GM19238 (cell line): ENCODE data around the gene AP2M1.

Source experiments
- DNase-seq: peaks from one replicate; pipeline ENCODE4 v3.0.0; 2011; ENCODE audit warnings: low spot score; ENCODE audit not compliant: insufficient read length

The AP2M1 gene

GRCh38 chr3:184178521-184179138 lies 4.0 kb downstream of the AP2M1 start:
- no peak for DNase-seq

DNA sequence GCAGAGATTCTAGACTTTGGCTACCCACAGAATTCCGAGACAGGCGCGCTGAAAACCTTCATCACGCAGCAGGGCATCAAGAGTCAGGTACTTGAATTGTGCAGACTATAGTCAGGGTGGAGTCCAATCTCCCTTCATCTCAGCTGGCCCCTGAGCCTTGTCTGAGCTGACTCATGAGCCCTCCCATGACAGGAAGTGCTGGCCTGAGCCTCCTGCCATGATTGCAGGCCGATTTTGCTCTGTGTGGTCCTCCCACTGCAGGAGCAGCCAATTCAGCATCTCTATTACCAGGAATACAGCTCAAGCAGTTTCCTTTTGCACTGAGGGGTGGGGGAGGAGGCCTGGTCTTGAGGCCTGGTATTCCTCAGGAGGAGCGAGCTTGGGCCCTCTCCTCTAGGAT lies 5.5 kb downstream of the AP2M1 start:
- no peak for DNase-seq

DNA sequence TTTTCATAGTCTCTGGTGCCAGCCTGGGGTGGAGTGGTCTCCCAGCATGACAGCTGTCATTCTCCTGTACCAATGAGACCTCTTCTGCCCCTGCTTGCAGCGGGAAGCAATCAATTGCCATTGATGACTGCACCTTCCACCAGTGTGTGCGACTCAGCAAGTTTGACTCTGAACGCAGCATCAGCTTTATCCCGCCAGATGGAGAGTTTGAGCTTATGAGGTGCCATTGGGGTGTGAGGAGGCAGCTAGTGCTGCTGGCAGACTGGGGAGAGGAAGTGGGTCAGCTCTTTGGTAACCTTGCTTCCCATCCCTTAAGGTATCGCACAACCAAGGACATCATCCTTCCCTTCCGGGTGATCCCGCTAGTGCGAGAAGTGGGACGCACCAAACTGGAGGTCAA lies 6.9 kb downstream of the AP2M1 start:
- DNase-seq: no peak

- DNase-seq: no peak
Observed at GRCh38 chr3:184183679-184184078, 9.0 kb downstream of the AP2M1 start.

- DNase-seq: no peak
Observed at GRCh38 chr3:184184546-184185230, 10.0 kb downstream of the AP2M1 start.

GRCh38 chr3:184185461-184186183 lies 11.0 kb downstream of the AP2M1 start:
- peak; percentile 97 for DNase-seq

- no peak for DNase-seq
Observed at GRCh38 chr3:184186184-184186901, 11.7 kb downstream of the AP2M1 start, which contains the start of gene ABCF3. TSS of gene ABCF3 (plus strand) at chr3:184186199. CDS start at chr3:184186208, 9 bp downstream.

- DNase-seq: no peak
Observed at GRCh38 chr3:184186902-184187207, 12.2 kb downstream of the AP2M1 start.

DNA sequence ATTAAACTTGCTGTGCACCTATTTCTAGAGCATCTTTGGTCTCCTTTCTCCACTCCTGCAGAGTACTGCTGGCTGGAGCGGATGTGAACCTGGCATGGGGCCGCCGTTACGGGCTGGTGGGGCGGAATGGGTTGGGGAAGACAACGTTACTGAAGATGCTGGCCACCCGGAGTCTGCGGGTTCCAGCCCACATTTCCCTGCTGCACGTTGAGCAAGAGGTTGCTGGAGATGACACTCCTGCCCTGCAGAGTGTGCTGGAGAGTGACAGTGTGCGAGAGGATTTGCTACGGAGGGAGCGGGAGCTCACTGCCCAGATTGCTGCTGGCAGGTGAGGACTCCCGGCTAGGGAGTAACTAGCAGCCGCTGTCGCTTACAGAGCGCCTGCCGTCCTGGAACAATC lies 13.4 kb downstream of the AP2M1 start:
- DNase-seq: no peak

- no peak for DNase-seq
Observed at GRCh38 chr3:184189421-184189820, 14.8 kb downstream of the AP2M1 start.

DNA sequence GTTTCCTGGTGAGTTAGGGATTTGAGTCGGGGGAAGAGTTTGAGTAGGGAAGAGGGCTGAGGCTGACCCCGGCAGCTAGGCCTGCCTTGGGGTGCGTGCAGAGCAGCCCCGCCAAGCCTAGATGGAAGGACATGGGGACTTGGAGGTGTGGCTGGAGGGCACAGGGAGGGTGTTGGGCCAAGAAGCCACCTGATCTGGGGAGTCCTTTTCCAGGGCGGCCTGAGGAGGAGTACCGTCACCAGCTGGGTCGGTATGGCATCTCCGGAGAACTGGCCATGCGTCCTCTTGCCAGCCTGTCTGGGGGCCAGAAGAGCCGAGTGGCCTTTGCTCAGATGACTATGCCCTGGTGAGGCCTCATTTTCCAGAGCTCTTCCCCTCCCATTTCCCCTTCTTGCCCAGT lies 18.2 kb downstream of the AP2M1 start:
- no peak for DNase-seq

DNA sequence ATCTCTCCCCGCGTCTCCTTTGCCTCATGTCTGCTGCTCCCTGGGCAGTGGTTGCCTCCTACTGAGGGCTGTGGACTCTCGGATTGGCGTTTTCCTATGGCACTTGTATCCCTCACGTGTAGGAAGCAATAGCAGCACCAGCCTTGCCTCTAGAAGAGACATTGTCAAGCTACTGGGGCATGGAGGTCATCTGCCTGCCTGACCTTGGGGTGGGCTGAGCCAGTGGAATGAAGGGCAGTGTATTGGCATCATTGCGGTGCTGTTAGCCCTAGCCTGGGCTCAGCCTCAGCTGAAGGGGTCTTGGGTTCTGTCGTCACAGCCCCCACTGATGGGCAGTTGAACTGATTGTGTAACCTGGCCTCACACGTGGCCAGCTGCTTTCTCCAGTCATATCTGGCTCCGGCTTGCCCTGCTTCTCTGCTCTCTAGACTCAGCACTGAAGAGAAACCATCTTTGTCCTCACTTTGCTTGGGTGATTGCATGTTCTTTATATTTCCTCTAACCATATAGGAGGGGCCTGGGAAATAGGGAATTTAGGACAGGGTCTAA lies 19.4 kb downstream of the AP2M1 start:
- no peak for DNase-seq

DNA sequence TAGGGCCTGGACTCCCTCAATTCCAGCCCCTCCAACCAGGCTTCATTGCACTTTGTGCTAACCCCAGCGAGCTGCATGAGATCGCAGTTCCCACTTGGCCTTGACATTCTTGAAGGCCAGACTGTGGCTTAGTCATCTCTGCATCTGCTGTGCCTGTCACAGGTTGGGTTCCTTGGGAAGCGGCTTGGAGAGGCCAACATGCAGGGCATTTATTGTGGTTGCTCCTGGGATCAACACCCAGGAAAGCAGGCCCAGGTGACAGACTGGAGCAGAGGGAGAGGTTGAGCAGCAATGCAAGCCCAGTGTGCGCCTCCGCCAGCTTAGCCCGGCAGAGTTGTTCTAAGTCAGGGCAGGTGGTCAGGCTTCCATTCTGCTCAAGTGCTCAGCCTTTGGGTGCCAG lies 21.9 kb downstream of the AP2M1 start:
- DNase-seq: no peak

- DNase-seq: no peak
Observed at GRCh38 chr3:184198509-184198908, 23.9 kb downstream of the AP2M1 start.

- DNase-seq: no peak
Observed at GRCh38 chr3:184200825-184201224, 26.2 kb downstream of the AP2M1 start.

DNA sequence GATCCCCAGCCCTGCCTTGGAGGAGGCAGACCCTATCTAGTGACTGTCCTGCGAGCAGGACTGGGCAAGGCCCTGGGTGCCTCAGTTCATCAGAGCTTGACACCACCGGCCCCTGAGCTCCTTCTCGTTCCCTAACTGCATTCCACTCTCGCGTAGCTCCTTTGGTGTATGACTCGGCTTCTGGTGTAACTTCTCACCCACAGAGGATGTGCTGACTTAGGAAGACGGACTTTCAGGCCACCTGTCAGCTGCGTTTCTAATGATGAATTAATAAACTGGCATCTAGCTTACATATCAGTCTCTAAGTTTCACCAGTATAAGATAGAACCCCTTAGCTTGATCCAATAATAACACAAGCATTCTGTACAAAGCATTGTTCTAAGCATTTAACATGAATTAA lies 28.9 kb downstream of the AP2M1 start:
- no peak for DNase-seq

DNA sequence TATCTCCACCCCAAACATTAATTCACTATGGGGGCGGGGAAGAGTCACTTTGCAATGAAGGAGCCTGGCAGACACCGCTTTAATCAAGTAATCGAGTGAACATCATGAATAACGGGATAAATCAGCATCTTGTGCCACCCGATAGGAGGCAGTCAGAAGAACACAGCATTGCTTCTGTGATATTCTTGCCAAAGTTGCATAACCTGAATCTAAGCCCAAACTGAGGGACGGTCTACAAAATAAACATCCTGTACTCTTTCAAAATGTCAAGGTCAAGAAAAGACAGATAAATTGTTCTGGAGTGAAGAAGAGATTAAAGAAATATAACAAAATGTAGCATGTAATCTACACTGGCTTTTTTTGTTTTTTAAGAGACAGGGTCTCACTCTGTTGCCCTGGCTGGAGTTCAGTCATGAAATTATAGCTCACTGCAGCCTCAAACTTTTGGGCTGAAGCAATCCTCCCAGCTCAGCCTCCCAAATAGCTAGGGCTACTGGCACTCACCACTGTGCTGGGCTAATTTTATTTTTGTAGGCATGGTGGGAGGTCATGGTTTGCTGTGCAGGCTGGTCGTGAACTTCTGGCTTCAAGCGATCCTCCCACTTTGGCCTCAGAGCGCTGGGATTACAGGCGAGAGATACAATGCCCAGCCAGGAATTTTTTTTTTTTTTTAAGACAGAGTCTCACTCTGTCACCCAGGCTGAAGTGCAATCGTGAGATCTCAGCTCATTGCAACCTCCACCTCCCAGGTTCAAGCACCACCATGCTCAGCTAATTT lies 34.7 kb downstream of the AP2M1 start:
- DNase-seq: no peak

GRCh38 chr3:184211297-184211696 lies 36.6 kb downstream of the AP2M1 start:
- DNase-seq: no peak

DNA sequence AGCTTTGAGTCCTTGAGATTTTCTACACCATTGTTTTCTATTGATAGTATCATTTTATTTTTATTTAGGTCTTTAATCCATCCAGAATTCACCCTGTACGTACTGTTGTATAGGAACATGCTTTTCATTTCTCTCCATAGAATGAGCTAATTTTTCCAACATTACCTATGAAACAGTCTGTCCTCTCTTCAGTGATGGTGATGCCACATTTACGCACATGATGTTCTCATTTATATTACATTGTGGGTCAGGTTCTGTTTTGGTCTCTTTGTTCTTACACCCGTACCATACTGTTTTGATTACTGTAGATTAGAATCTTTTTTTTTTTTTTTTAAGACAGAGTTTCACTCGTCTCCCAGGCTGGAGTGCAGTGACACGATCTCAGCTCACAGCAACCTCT lies 37.1 kb downstream of the AP2M1 start:
- no peak for DNase-seq

DNA sequence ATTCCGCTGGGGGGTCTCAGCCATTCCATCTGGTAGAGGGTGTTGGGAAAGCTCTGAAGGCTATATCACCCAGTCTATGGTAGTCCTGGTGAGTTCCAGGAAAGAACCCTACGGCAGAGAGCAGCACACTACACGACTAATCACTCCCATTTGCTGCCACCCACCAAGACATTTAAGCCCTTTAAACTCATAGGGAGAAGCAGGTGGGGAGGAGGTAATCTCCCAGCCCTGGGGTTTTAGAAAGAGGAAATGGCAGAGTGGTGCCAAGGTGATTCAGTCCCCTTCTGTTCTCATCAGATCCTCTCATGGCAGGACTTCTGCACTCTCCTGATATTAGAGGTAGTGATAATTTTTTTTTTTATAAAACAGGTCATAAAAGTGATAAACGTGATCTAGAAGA lies 44.2 kb downstream of the AP2M1 start:
- no peak for DNase-seq

GRCh38 chr3:184222521-184222920 lies 47.9 kb downstream of the AP2M1 start:
- DNase-seq: no peak
